GM10248 (cell line): ENCODE measurements around the gene MARCHF10.
"Not testable (repeated sequence)": the region's sequence is repeated elsewhere in the genome, so short reads cannot be mapped to it uniquely, and the experiment has no call there.

Experiments used
- CTCF ChIA-PET: fragments of 300-600 bp; sonication (Branson Sonifier 250); formaldehyde crosslinking; extraction: SDS; loops from one replicate; lab custom pipeline; 2021; ENCODE audit warnings: antibody characterized with exemption; lab: Yijun Ruan, JAX
- POLR2A ChIA-PET: fragments of 350-650 bp; sonication (Branson Sonifier 250); formaldehyde crosslinking; extraction: SDS; loops from one replicate; lab custom pipeline; 2020; ENCODE audit warnings: antibody characterized with exemption; lab: Yijun Ruan, JAX
- DNase-seq: peaks from one replicate; pipeline ENCODE4 v3.0.0; 2012; ENCODE audit errors: extremely low spot score
- CTCF ChIP-seq: IDR thresholded peaks from 2 replicates; pipeline ENCODE4 v1.5.1; 2012; ENCODE audit warnings: mild to moderate bottlenecking, low read depth; ENCODE audit errors: extremely low read depth, missing control alignments, control extremely low read depth

Gene MARCHF10

DNA sequence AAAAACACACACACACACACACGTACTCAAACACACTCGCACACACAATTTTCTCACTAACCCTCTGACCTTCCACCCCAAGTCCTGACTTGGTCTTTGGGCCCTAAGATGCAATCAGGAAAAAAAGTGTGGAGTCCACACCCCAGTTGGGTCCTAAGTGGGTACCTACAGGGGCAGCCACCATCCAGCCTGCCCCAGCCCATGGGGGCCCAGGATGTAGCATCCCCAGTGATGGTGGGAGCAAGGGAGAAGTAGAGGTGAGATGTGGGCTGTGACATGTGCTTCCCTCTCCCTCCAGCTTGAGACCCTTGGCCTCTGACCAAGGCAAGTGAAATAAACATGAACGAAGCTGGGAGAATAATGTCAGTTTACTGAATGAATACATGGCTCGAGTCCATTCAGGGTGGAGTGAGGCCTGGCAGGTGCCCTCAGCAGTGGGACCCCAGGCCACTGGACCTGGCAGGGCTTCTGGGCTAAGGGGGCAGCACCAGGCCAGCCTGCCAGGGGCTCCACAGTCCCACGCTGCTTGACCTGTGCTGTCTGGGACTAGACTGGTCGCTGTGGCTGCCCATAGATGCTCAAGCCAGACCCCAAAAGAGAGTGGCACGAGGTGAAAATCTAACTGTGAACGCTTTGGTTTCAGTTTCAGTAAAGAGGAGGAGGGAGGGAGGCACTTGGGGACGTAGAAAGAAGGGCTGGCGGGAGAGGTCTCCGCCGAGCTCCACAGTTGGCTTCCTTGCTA, 107.0 kb downstream of the MARCHF10 start:
- TF ChIP-seq CTCF, result no peak
- DNase-seq, result no peak
- POLR2A ChIA-PET, result no interaction called here
- CTCF ChIA-PET, result no interaction called here

GRCh38 chr17:62698459-62698858, 109.7 kb downstream of the MARCHF10 start:
- POLR2A ChIA-PET, CTCF ChIA-PET, DNase-seq: not testable (repeated sequence)

DNA sequence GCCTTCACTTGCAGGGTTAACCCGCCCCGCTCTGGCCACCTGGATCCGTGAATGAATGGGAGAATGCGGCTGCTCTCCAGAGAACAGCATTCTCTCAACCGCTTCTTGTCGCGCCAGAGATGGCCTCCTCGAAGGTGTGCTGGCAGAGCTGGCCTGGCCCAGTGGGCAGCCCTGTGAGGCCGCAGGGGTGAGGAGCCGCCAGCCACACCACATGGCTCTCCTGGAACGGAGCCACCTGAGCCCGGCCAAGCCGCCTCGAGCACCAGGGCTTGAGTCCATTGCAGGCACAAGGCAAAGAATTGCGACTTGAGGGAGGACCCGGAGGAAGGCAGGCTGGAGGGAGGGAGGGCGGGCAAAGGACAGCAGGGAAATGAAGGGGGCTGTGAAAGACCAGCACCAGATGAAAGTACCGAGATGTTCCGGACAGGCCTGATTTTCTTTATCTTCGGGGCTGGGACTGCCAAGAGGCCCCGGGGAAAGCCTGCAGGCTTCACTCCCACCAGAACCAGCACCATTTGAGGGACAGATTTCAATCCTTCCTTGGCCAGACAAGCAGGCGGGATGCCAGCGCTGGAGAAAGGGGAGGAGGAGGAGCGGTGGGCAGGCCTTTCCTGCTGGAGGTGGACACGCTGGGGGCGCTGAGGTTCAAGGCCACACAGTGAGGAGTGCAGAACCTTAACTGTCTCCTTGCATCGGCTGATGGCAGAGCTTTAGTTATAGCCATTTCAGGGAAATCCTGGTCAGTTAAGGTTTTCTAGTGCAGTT, 111.2 kb downstream of the MARCHF10 start:
- no peak for DNase-seq
- ChIA-PET POLR2A (no interaction called here), CTCF (no interaction called here)
- no peak for TF ChIP-seq CTCF

DNA sequence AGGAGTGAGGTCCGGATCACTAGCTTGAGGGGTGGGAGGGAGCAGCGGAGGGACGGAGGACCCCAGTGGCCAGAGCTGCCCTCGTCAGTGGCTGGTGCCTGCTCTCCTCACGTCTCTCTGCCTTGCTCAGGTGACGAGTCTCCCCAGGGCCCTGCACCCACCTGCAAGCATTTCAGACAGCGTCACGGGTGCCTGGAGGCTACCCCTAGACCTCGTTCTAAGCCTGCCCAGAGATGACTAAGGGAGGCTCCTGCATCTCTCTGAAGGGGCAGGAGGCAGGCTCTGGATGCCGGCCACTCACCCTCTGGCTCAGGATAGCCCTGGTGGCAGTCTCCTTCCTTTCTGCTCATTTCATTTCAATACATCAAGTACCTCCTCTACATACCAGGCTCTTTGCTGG, 111.9 kb downstream of the MARCHF10 start:
- DNase-seq, result no peak
- no peak for TF ChIP-seq CTCF
- ChIA-PET POLR2A (no interaction called here), CTCF (no interaction called here)

DNA sequence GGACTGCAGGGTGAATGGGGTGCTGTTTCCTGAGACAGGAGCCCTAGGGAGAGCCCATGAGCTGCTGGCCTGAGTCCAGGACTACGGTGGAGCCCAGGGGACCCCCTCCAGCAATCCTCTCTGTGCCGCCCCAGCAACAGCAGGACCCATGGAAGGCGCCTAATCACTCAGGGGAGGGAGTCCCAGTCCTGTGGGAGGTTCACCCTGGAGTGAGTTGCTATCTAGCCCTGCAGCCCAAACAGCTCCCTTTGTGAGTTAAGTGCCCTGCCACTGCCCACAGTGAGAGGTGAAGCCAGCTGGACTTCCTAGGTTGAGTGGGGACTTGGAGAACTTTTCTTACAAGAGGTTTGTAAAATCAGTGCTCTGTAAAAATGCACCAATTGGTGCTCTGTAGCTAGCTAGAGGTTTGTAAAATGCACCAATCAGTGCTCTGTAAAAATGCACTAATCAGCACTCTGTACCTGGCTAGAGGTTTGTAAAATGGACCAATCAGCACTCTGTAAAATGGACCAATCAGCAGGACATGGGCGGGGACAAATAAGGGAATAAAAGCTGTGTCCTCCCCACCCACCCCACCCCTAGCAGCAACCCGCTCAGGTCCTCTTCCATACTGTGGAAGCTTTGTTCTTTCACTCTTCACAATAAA, 112.9 kb downstream of the MARCHF10 start:
- DNase-seq, POLR2A ChIA-PET, CTCF ChIA-PET: not testable (repeated sequence)

DNA sequence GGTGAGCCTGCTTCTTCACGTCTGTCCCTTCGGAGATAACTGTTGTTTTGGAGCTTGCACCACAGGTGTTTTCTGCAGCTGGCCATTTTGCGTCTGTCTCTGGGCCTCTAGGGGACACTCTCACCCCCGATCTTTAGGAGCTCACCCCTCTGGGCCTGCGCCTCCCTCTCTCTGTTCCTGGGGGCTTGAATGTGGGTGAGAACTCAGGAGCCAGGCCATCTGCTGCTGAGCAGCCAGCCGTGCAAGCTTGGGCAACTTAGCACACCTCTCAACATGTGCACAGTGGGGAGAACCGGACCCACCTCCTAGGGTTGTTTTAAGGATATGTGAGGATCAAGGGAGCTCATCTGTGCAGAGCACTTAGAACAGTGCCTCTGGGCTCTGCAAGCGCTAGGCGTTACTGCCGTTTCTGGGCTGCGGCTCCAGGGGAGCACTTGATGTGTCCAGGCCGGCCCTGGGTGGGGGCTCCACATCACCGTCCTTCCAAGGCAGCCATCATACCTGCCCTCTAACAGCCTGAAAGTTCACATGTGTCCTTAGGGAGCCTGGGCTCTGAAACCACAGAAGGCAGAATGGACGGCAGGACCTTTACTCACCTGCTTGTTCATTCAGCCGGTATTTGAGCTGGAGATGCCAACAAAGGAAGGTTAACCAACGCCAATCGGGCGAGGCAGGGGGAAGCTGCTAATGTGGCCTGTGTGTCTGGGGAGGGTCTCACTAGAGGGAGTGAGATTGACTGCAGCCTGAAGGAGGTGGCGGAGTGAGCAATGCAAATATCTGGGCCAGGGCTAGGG, 114.3 kb downstream of the MARCHF10 start:
- no peak for DNase-seq
- ChIA-PET POLR2A (no interaction called here), CTCF (no interaction called here)
- TF ChIP-seq CTCF, result no peak

DNA sequence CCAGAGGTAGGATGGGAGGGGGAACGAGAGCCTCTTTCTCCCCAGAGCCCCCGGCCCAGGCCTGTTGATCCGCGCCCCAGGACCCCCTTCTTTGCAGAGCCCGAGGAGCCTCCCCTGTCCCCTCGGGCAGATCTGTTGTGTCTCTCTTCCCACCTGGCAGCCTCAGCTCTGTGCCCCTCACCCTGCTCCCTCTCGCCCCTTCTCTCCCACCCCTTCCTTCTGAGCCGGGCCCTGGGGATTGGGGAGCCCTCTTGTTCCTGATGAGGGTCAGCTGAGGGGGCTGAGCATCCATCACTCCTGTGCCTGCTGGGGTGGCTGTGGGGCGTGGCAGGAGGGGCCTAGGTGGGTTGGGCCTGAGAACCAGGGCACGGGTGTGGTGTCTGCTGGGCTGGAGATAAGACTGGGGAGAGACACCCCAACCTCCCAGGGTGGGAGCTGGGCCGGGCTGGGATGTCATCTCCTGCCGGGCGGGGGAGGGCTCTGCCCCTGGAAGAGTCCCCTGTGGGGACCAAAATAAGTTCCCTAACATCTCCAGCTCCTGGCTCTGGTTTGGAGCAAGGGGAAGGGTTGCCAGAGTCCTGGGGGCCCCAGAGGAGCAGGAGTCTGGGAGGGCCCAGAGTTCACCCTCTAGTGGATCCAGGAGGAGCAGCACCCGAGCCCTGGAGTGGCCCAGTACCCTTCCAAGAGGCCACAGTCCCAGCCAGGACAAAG, 115.2 kb downstream of the MARCHF10 start:
- POLR2A ChIA-PET, result no interaction called here
- no peak for DNase-seq
- TF ChIP-seq CTCF, result peak; percentile 14
- CTCF ChIA-PET, result no interaction called here
